ENCODE data around the gene NELFCD. TPM values are rescaled to one million over a fixed set of nuclear protein-coding genes. Genes with fewer than 3 reads are reported as not detected.

NELFCD gene
- total and polyA plus RNA-seq, 9 of the 15 experiments (the other 6 are each of a cell fraction or from before 2014, with no cell fraction given) = 11.7 to 163 (median 96.5) TPM

DNA sequence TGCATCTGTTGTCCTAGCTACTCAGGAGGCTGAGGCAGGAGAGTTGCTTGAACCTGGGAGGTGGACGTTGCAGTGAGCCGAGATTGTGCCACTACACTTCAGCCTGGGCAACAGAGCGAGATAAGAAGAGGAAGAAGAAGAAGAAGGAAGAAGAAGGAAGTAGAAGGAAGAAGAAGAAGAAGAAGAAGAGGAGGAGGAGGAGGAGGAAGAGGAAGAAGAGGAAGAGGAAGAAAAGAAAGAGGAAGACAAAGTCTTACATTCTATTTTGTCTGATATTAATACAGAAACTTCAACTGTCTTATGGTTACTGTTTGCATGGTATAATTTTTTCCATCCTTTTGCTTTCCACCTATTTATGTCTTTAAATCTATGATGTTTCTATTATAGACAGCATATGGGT is 7.2 kb upstream of the NELFCD start:
- Histone ChIP-seq H4K20me1 (replicated peaks; ENCODE audit: control insufficient read depth, insufficient read depth, low read length) (no peaks in the 10 kb centered on the region), H3K4me1 (replicated peaks in 1 of 2; ENCODE audit: control insufficient read depth in 2 of 2, insufficient read depth in 2 of 2, low read length in 2 of 2) (no peaks in the 10 kb centered on the region; a peak in 1 of 5 replicates), H2AFZ (ENCODE audit: low read depth, low read length) (no peak overlapping the region), H3K4me2 (ENCODE audit: insufficient read depth, low read length) (no peak overlapping the region), H3K9me1 (ENCODE audit: control insufficient read depth, insufficient read depth, low read length) (no peaks in the 10 kb centered on the region), H3K9me3 (replicated peaks; ENCODE audit: control insufficient read depth, insufficient read depth, low read depth, low read length) (no peaks in the 10 kb centered on the region), H3K27me3 (ENCODE audit: control insufficient read depth in 2 of 2, insufficient read depth in 2 of 2, low read length in 2 of 2) (peaks cover 13 to 16% of the 10 kb centered on the region in 2 experiments; a peak in 4 of 5 replicates), H3K27ac (ENCODE audit: extremely low read depth, low read depth, low read length) (no peak overlapping the region), H3K9ac (ENCODE audit: insufficient read depth in 1 of 2, low read depth in 2 of 2, low read length in 2 of 2) (no peak overlapping the region), H3K79me2 (ENCODE audit: control insufficient read depth, insufficient read depth, low read length) (no peaks in the 10 kb centered on the region), H3K4me3 (no peak overlapping the region), H3K36me3 (ENCODE audit: control insufficient read depth, insufficient read depth, low read length) (no peaks in the 10 kb centered on the region)
- intact Hi-C loops (cut with micrococcal nuclease) = no loop called here
- BruUV-seq (replicated peaks) = no TSS peak
- ATAC-seq = no peak
- POLR2A ChIA-PET = interaction anchor here (0.6 kb wide), 1 partner anchor 174 kb away, joined by 4 read pairs; no protein-coding TSS in a partner anchor
- TF ChIP-seq FUS (optimal IDR thresholded peaks at IDR 0.05; ENCODE audit: low read depth, low read length) (no peak), ETV6 (IDR thresholded peaks at IDR 0.05; ENCODE audit: borderline replicate concordance in 1 of 2, low read depth in 2 of 2, low read length in 1 of 2) (0 out of 4 replicates have a peak, but pooled peaks of 1 of the 2 experiments have one; percentile 30), ETV6 (CRISPR knock-in tag; IDR thresholded peaks at IDR 0.05; ENCODE audit: borderline replicate concordance) (no peak)
- TF ChIP-seq, protein P1, sequence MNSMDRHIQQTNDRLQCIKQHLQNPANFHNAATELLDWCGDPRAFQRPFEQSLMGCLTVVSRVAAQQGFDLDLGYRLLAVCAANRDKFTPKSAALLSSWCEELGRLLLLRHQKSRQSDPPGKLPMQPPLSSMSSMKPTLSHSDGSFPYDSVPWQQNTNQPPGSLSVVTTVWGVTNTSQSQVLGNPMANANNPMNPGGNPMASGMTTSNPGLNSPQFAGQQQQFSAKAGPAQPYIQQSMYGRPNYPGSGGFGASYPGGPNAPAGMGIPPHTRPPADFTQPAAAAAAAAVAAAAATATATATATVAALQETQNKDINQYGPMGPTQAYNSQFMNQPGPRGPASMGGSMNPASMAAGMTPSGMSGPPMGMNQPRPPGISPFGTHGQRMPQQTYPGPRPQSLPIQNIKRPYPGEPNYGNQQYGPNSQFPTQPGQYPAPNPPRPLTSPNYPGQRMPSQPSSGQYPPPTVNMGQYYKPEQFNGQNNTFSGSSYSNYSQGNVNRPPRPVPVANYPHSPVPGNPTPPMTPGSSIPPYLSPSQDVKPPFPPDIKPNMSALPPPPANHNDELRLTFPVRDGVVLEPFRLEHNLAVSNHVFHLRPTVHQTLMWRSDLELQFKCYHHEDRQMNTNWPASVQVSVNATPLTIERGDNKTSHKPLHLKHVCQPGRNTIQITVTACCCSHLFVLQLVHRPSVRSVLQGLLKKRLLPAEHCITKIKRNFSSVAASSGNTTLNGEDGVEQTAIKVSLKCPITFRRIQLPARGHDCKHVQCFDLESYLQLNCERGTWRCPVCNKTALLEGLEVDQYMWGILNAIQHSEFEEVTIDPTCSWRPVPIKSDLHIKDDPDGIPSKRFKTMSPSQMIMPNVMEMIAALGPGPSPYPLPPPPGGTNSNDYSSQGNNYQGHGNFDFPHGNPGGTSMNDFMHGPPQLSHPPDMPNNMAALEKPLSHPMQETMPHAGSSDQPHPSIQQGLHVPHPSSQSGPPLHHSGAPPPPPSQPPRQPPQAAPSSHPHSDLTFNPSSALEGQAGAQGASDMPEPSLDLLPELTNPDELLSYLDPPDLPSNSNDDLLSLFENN (IDR thresholded peaks at IDR 0.05; ENCODE audit: low read depth in 2 of 2, low read length in 2 of 2) = no peak
- TF ChIP-seq, protein P2, sequence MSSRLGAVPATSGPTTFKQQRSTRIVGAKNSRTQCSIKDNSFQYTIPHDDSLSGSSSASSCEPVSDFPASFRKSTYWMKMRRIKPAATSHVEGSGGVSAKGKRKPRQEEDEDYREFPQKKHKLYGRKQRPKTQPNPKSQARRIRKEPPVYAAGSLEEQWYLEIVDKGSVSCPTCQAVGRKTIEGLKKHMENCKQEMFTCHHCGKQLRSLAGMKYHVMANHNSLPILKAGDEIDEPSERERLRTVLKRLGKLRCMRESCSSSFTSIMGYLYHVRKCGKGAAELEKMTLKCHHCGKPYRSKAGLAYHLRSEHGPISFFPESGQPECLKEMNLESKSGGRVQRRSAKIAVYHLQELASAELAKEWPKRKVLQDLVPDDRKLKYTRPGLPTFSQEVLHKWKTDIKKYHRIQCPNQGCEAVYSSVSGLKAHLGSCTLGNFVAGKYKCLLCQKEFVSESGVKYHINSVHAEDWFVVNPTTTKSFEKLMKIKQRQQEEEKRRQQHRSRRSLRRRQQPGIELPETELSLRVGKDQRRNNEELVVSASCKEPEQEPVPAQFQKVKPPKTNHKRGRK (tag; IDR thresholded peaks at IDR 0.05) = 0 out of 2 replicates have a peak, but pooled peaks have one; percentile 21
- in situ Hi-C loops (cut with MboI) = loop anchor here (10.0 kb wide), 1 partner anchor 251 kb away; no protein-coding TSS in a partner anchor
- no peak for DNase-seq (ENCODE audit: extremely low read depth in 1 of 4, low spot score in 3 of 4)
- CTCF ChIA-PET (ENCODE audit: low intra/inter-chr PET ratio) = no interaction called here
- FAIRE-seq = no peak
- WGBS (ENCODE audit: insufficient coverage, low coverage, missing lambda C conversion rate) = no CpG with 5 or more reads among the region's 3 CpGs
